GM13976 (cell line): ENCODE measurements around the gene MSANTD3.
"Not testable (repeated sequence)": the region's sequence is repeated elsewhere in the genome, so short reads cannot be mapped to it uniquely, and the experiment has no call there.

Experiments
- DNase-seq: peaks from one replicate; pipeline ENCODE4 v3.0.0; 2012; ENCODE audit warnings: low spot score
- CTCF ChIP-seq: IDR thresholded peaks from 2 replicates; pipeline ENCODE4 v1.5.1; 2012; ENCODE audit warnings: borderline replicate concordance, mild to moderate bottlenecking; ENCODE audit not compliant: insufficient read depth; ENCODE audit errors: extremely low read depth, missing control alignments, control extremely low read depth
- in situ Hi-C: fragments of 300-500 bp; cut with MboI; formaldehyde crosslinking; loops from one replicate; pipeline ENCODE4 v1.12.0; 2022; ENCODE audit warnings: low sequenced_read_pairs, mixed read lengths, inconsistent platforms; ENCODE audit not compliant: unreplicated experiment

MSANTD3 gene

GRCh38 chr9:100426530-100427365 is at the start of gene MSANTD3:
TSS of gene MSANTD3 (plus strand) at chr9:100427143. CDS start at chr9:100441939, 14,796 bp downstream.
- in situ Hi-C loops, result no loop called here
- peak; percentile 20 for TF ChIP-seq CTCF
- peak; percentile 90 for DNase-seq

- in situ Hi-C loops, result no loop called here
- DNase-seq, result no peak
Measured at GRCh38 chr9:100379862-100380261, 47.1 kb upstream of the MSANTD3 start.

GRCh38 chr9:100392989-100393388 is 34.0 kb upstream of the MSANTD3 start:
- DNase-seq, in situ Hi-C loops: not testable (repeated sequence)

More at GRCh38 chr9:100379862-100380261, 47.1 kb upstream of the MSANTD3 start:
- no peak for TF ChIP-seq CTCF

GRCh38 chr9:100394032-100394695 is 32.8 kb upstream of the MSANTD3 start:
- in situ Hi-C loops, result no loop called here

GRCh38 chr9:100394816-100395215 is 32.1 kb upstream of the MSANTD3 start:
- TF ChIP-seq CTCF, result no peak
- DNase-seq, result no peak
- in situ Hi-C loops, result no loop called here

More at GRCh38 chr9:100394032-100394695, 32.8 kb upstream of the MSANTD3 start:
- no peak for DNase-seq
- TF ChIP-seq CTCF, result no peak

GRCh38 chr9:100396769-100397168 is 30.2 kb upstream of the MSANTD3 start:
- in situ Hi-C loops, result no loop called here
- TF ChIP-seq CTCF, result no peak
- no peak for DNase-seq

- DNase-seq, result no peak
- TF ChIP-seq CTCF, result no peak
- in situ Hi-C loops, result no loop called here
Measured at GRCh38 chr9:100397529-100398266, 29.2 kb upstream of the MSANTD3 start.
